Inflammatory macrophage (primary cell): ENCODE measurements around the gene OOSP2.

Source experiments
- DNase-seq, 2 donors: peaks; one replicate each; pipeline ENCODE4 v3.0.0-alpha.2; 2020 to 2022

The OOSP2 gene

DNA sequence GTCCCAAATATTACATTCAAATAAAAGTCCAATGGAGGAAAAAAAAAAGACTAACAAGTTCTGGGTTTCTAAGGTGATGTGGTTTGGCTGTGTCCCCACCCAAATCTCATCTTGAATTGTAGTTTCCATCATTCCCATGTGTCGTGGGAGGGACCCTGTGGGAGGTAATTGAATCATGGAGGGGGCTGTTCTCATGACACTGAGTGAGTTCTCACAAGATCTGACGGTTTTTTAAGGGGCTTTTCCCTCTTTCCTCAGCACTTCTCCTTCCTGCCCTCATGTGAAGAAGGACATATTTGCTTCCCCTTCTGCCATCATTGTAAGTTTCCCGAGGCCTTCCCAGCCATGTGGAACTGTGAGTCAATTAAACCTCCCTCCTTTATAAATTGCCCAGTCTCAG, 40.3 kb downstream of the OOSP2 start:
- peak in 1 of 2 donors; percentile 10 for DNase-seq

DNA sequence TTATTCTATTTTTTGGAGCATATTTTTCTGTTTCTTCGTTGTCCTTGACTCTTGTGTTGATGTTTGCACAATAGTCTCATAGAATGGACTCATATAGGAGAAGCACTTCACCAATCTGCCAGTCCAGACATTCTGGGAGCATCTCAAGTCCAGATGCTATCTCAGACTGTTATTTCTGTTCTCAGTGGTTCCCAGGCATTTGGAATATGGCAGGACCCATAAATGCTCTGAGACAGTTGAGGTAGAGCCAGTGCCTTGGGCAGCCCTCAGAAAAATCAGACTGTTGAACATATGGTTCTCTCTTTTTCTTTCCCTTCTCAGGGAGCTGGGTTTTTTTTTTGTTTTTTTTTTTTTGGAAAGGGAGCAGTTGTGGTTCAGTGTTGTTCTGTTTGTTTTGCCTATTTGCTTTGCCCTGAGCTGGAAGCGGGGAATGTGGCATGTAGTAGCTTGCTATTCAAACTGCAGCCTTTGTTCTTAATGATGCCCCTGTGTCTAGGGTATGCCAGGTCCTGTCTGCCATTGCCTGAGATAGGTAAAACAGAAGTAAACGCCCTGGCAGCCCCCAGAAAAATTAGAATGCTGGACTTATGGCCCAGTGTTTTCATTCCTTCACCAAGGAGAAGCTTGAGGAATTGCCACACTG, 44.5 kb downstream of the OOSP2 start:
- DNase-seq, result no peak

DNA sequence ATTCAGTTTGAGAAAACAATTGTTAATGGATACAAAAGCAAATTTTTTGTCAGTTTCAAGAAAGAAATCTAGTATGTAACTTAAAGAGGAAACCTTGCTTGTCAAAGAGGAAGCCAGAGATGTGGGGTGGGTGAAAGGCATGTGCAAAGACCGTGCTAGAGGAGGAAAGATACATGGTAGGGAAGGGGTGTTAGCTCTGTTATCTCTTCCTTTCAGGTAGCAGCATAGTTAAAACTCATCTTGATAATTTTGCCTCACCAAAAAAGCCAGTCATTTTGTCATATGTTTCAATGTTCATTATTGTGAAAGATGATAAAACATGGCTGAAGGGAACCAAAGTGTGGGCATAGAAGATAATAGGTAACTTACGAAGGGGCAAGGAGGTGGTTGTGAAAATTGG, 45.7 kb downstream of the OOSP2 start:
- DNase-seq, result peak in 1 of 2 donors; percentile 23

DNA sequence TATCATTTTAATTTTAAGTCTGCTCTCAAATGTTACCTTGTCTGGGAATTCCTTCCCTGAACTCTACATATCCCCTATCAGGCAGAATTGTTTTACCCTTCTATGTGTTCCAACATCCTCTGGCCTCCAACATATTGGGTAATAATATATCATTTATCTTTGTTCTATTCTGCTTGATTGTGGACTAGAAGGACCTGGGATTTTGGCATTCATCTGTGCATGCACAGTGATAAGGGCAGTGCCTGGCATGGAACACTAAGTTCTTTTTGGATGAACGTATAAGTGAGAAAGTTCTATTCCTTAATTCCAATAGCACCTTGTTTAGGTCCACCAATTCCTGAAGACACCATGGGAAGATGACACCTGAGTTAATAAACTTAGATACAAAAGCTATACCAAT, 47.0 kb downstream of the OOSP2 start:
- DNase-seq, result no peak

DNA sequence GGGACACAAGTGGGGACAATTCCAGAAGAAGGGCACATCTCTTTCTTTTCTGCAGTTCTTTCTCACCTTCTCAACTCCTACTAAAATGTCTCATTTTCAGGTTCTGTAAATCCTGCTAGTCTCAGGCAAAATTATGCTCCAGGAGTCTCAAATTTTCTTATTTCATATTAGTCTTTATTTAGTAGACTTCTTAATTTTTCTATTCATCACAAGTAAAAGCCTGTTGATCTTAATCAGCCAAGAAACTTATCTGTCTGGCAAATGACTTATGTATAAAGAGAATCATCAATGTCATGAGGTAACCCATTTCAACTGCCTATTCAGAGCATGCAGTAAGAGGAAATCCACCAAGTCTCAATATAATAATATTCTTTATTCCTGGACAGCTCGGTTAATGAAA, 48.2 kb downstream of the OOSP2 start, which contains the start of gene MS4A2:
TSS of gene MS4A2 (plus strand) at position 301 of the 400 bp plus-strand sequence. CDS start 102 bp downstream, outside the sequence.
- no peak for DNase-seq

DNA sequence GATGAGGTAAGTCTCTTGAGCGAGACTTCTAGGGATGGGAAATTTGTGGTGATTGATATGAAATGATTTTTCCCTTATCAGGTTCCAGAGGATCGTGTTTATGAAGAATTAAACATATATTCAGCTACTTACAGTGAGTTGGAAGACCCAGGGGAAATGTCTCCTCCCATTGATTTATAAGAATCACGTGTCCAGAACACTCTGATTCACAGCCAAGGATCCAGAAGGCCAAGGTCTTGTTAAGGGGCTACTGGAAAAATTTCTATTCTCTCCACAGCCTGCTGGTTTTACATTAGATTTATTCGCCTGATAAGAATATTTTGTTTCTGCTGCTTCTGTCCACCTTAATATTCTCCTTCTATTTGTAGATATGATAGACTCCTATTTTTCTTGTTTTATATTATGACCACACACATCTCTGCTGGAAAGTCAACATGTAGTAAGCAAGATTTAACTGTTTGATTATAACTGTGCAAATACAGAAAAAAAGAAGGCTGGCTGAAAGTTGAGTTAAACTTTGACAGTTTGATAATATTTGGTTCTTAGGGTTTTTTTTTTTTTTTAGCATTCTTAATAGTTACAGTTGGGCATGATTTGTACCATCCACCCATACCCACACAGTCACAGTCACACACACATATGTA, 55.4 kb downstream of the OOSP2 start:
- no peak for DNase-seq

DNA sequence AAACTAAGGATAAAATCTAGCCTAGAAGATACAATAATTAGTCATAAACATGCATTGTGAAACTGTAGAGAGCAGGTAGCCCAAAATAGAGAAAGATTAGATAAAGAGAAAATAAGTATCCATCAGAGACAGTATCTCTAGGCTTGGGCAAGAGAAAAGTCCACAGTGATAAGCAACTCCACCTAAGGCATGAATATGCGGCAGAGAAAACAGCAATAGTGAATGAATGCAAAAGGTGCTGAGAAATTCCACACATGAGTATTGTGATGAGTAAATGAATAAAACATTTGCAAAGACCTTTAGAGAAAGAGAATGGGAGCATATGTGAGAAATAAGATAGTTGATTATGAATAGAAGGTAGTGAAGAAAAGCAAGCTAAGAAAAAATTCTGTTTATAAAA, 57.0 kb downstream of the OOSP2 start:
- no peak for DNase-seq
